ENCODE data around the gene ELK3. TPM values are rescaled to one million over a fixed set of nuclear protein-coding genes. Genes with fewer than 3 reads are reported as not detected.

Gene ELK3
- total and polyA plus RNA-seq, 12 donors, result 6.6 to 33.6 (median 18.7) TPM

GRCh38 chr12:96301732-96302131 is 107.6 kb downstream of the ELK3 start:
- Histone ChIP-seq H3K4me3 (no peak overlapping the region), H3K27me3 (no peaks in the 10 kb centered on the region), H3K4me1 (replicated peaks in 1 of 2) (no peaks in the 10 kb centered on the region), H3K27ac (no peak overlapping the region), H3K36me3 (replicated peaks in 1 of 2) (peaks cover 0 to 9% of the 10 kb centered on the region in 2 donors), H3K9me3 (replicated peaks in 1 of 3) (no peaks in the 10 kb centered on the region)
- TF ChIP-seq POLR2A (IDR thresholded peaks at IDR 0.05), result no peak
- TF ChIP-seq CTCF (IDR thresholded peaks at IDR 0.05), result no peak
- DNase-seq, result no peak
- intact Hi-C loops (cut with DNase I), result no loop called here
- WGBS, 4 donors, result 88 to 95% (median 93%) methylated on average over 4 of the region's 4 CpGs

GRCh38 chr12:96302687-96303310 is 108.6 kb downstream of the ELK3 start:
- H3K27me3 ChIP-seq, result no peaks in the 10 kb centered on the region
- H3K27ac ChIP-seq, result no peak overlapping the region
- no peak overlapping the region for H3K4me3 ChIP-seq
- no peak for DNase-seq
- H3K9me3 ChIP-seq (replicated peaks in 1 of 3), result no peaks in the 10 kb centered on the region
- TF ChIP-seq POLR2A (IDR thresholded peaks at IDR 0.05) (no peak), CTCF (IDR thresholded peaks at IDR 0.05) (no peak)
- 84 to 90% (median 87%) methylated on average over 2 of the region's 2 CpGs for WGBS, 4 donors
- H3K4me1 ChIP-seq (replicated peaks in 1 of 2), result no peaks in the 10 kb centered on the region
- no peaks in the 10 kb centered on the region for H3K36me3 ChIP-seq (replicated peaks in 1 of 2)
- intact Hi-C loops (cut with DNase I), result no loop called here

GRCh38 chr12:96303653-96304052 is 109.5 kb downstream of the ELK3 start:
- Histone ChIP-seq H3K4me3 (no peak overlapping the region), H3K4me1 (replicated peaks in 1 of 2) (no peaks in the 10 kb centered on the region), H3K27me3 (no peaks in the 10 kb centered on the region), H3K36me3 (replicated peaks in 1 of 2) (no peaks in the 10 kb centered on the region), H3K9me3 (replicated peaks in 1 of 3) (no peaks in the 10 kb centered on the region), H3K27ac (no peak overlapping the region)
- DNase-seq, result no peak
- intact Hi-C loops (cut with DNase I), result no loop called here
- TF ChIP-seq POLR2A (IDR thresholded peaks at IDR 0.05) (no peak), CTCF (IDR thresholded peaks at IDR 0.05) (no peak)

- intact Hi-C loops (cut with DNase I), result no loop called here
- Histone ChIP-seq H3K4me3 (no peak overlapping the region), H3K36me3 (replicated peaks in 1 of 2) (no peaks in the 10 kb centered on the region), H3K27ac (no peak overlapping the region), H3K9me3 (replicated peaks in 1 of 3) (no peaks in the 10 kb centered on the region), H3K27me3 (no peaks in the 10 kb centered on the region), H3K4me1 (replicated peaks in 1 of 2) (no peaks in the 10 kb centered on the region)
- no peak for DNase-seq
- WGBS, 4 donors, result 89 to 100% (median 94%) methylated on average over 3 of the region's 3 CpGs
- TF ChIP-seq POLR2A (IDR thresholded peaks at IDR 0.05), result no peak
- TF ChIP-seq CTCF (IDR thresholded peaks at IDR 0.05), result no peak
Observed at GRCh38 chr12:96305665-96306064, 111.5 kb downstream of the ELK3 start.

Data from adrenal gland (tissue), 12 donors.